HG02571 (cell line): Measurements from ENCODE around the gene NINL.

ENCODE experiments used
- ATAC-seq: cut with Tn5 transposase; IDR thresholded peaks from one replicate; pipeline ENCODE4 v1.9.1; 2021; ENCODE audit warnings: mild to moderate bottlenecking, moderate library complexity; ENCODE audit not compliant: unreplicated experiment

NINL gene

GRCh38 chr20:25424536-25424935 lies 160.8 kb downstream of the NINL start:
- no peak for ATAC-seq

- no peak for ATAC-seq
Measured at GRCh38 chr20:25422032-25422431, 163.3 kb downstream of the NINL start.

GRCh38 chr20:25421102-25421501 lies 164.2 kb downstream of the NINL start:
- ATAC-seq = no peak

GRCh38 chr20:25418776-25419175 lies 166.6 kb downstream of the NINL start:
- ATAC-seq = no peak

GRCh38 chr20:25408890-25409289 lies 176.4 kb downstream of the NINL start:
- no peak for ATAC-seq

- no peak for ATAC-seq
Measured at GRCh38 chr20:25408170-25408547, 177.2 kb downstream of the NINL start.

- ATAC-seq = peak; percentile 95
Measured at GRCh38 chr20:25407311-25408169, 177.8 kb downstream of the NINL start, which contains the start of gene GINS1. Gene GINS1, plus strand, starts transcription at chr20:25407673. Its CDS starts 148 bp downstream, at chr20:25407821.
